H1 (cell line): ENCODE results near the gene MRPL54.

ENCODE experiments used
- EP300 ChIP-seq, 2 experiments: IDR thresholded peaks; 1 replicate in 1 of 2; 2 replicates in 1 of 2; pipeline ENCODE4 v1.6.1; 2011 to 2012; ENCODE audit warnings: low read depth in 2 of 2, low read length in 2 of 2, mild to moderate bottlenecking in 2 of 2, borderline replicate concordance in 1 of 2, inconsistent platforms in 1 of 2, moderate library complexity in 1 of 2
- TF ChIP-seq, protein P1 (sequence below), 3 experiments: IDR thresholded peaks; 1 replicate in 2 of 3; 2 replicates in 1 of 3; pipeline versions ENCODE4 v1.5.1 to v1.6.1; 2011; ENCODE audit warnings: low read length in 3 of 3, mild to moderate bottlenecking in 3 of 3, inconsistent platforms in 2 of 3, low read depth in 1 of 3, moderate library complexity in 1 of 3; ENCODE audit not compliant: insufficient read depth in 1 of 3; ENCODE audit errors: control extremely low read depth in 1 of 3

DNA sequence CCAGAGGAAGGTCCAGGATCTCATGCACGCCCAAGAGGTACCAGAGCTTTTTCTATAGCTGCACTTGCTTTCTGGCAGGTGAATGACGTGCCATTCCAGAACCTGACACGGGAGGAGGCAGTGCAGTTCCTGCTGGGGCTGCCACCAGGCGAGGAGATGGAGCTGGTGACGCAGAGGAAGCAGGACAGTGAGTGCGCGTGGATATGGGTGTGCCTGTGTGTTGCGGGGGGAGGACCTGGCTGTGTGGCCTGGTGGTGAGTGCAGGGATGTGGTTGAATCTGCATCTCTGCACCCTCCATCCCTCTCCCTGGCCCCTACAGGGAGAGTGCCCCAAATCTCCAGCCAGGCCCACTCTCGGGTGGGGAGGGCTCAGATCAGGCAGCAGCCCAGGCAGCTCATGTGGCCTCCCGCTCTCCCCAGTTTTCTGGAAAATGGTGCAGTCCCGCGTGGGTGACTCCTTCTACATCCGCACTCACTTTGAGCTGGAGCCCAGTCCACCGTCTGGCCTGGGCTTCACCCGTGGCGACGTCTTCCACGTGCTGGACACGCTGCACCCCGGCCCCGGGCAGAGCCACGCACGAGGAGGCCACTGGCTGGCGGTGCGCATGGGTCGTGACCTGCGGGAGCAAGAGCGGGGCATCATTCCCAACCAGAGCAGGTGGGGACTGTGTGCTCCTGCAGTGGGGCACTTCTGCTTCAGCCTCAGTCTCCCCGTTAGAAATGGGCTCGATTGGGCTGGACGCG lies 23.8 kb upstream of the MRPL54 start:
- TF ChIP-seq, protein P1, sequence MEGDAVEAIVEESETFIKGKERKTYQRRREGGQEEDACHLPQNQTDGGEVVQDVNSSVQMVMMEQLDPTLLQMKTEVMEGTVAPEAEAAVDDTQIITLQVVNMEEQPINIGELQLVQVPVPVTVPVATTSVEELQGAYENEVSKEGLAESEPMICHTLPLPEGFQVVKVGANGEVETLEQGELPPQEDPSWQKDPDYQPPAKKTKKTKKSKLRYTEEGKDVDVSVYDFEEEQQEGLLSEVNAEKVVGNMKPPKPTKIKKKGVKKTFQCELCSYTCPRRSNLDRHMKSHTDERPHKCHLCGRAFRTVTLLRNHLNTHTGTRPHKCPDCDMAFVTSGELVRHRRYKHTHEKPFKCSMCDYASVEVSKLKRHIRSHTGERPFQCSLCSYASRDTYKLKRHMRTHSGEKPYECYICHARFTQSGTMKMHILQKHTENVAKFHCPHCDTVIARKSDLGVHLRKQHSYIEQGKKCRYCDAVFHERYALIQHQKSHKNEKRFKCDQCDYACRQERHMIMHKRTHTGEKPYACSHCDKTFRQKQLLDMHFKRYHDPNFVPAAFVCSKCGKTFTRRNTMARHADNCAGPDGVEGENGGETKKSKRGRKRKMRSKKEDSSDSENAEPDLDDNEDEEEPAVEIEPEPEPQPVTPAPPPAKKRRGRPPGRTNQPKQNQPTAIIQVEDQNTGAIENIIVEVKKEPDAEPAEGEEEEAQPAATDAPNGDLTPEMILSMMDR (IDR thresholded peaks at IDR 0.05; ENCODE audit: control extremely low read depth in 1 of 3, insufficient read depth in 1 of 3, low read depth in 1 of 3, low read length in 3 of 3): no peak
- no peak for TF ChIP-seq EP300 (IDR thresholded peaks at IDR 0.05; ENCODE audit: borderline replicate concordance in 1 of 2, low read depth in 2 of 2, low read length in 2 of 2)
